Activated CD4-positive, alpha-beta memory T cell treated with anti-CD3 and anti-CD28 coated beads, Interleukin-2, amount 10 ng/mL, durations not matched to agents 7 days and 5 days (primary cell): Measurements from ENCODE around the gene SCARF2. TPM values are rescaled to one million over a fixed set of nuclear protein-coding genes. Genes with fewer than 3 reads are reported as not detected.
"Not testable (repeated sequence)": the region's sequence is repeated elsewhere in the genome, so short reads cannot be mapped to it uniquely, and the experiment has no call there.

Experiments used
- CTCF ChIA-PET: fragments of 350-600 bp; sonication (Branson Sonifier 250); formaldehyde crosslinking; loops from one replicate; lab custom pipeline; 2021; ENCODE audit warnings: antibody characterized with exemption, inconsistent platforms; lab: Charles Lee
- POLR2A ChIA-PET: fragments of 350-600 bp; sonication (Branson Sonifier 250); formaldehyde crosslinking; loops from one replicate; lab custom pipeline; 2021; ENCODE audit warnings: antibody characterized with exemption; lab: Charles Lee
- DNase-seq: peaks from one replicate; pipeline ENCODE4 v3.0.0-alpha.2; 2020
- H3K27ac Mint-ChIP-seq: one replicate; pipeline ENCODE4 v1.8.0; 2021; ENCODE audit warnings: mild to moderate bottlenecking, mixed read lengths
- H3K27me3 Mint-ChIP-seq: one replicate; pipeline ENCODE4 v1.8.0; 2021; ENCODE audit warnings: mixed read lengths
- H3K36me3 Mint-ChIP-seq: one replicate; pipeline ENCODE4 v1.8.0; 2021; ENCODE audit warnings: low read depth, mixed read lengths
- H3K4me1 Mint-ChIP-seq: one replicate; pipeline ENCODE4 v1.8.0; 2021; ENCODE audit warnings: mixed read lengths
- H3K4me3 Mint-ChIP-seq: one replicate; pipeline ENCODE4 v1.8.0; 2021; ENCODE audit warnings: mild to moderate bottlenecking, mixed read lengths
- H3K9me3 Mint-ChIP-seq: one replicate; pipeline ENCODE4 v1.8.0; 2021; ENCODE audit warnings: mixed read lengths
- total RNA-seq, 2 experiments: library from RNA; stranded (reverse); gene quantifications; one replicate each; pipeline ENCODE4 v1.2.3, GENCODE V29; 2021

The SCARF2 gene
- total RNA-seq, 2 experiments from 2014 or later: 1.1 to 1.2 TPM

GRCh38 chr22:20395907-20396287, 41.7 kb downstream of the SCARF2 start:
- ChIA-PET POLR2A (interaction anchor here (0.8 kb wide), 1 partner anchor 68 kb away, joined by 3 read pairs; no protein-coding TSS in a partner anchor), CTCF (interaction anchor here (0.7 to 1.6 kb wide), 2 partner anchors 12 to 22 kb away, joined by 3 to 4 read pairs; no protein-coding TSS in a partner anchor)
- Mint-ChIP-seq H3K27me3 (no peaks in the 10 kb centered on the region), H3K36me3 (no peaks in the 10 kb centered on the region), H3K9me3 (no peaks in the 10 kb centered on the region), H3K4me3 (no peak overlapping the region), H3K4me1 (peaks cover 29% of the 10 kb centered on the region), H3K27ac (no peak overlapping the region)
- no peak for DNase-seq

GRCh38 chr22:20395181-20395906, 42.3 kb downstream of the SCARF2 start:
- Mint-ChIP-seq H3K4me1 (peaks cover 29% of the 10 kb centered on the region), H3K4me3 (peak overlapping the region; percentile 81), H3K9me3 (no peaks in the 10 kb centered on the region), H3K36me3 (no peaks in the 10 kb centered on the region), H3K27ac (no peak overlapping the region), H3K27me3 (no peaks in the 10 kb centered on the region)
- POLR2A ChIA-PET: interaction anchor here (1.2 to 2.8 kb wide), 2 partner anchors 69 to 189 kb away, joined by 3 to 11 read pairs; no protein-coding TSS in a partner anchor
- CTCF ChIA-PET: interaction anchor here (1.1 to 2.3 kb wide), 3 partner anchors 13 to 23 kb away, joined by 3 to 7 read pairs (median 4); no protein-coding TSS in a partner anchor
- DNase-seq: no peak

- DNase-seq: peak; percentile 89
- ChIA-PET POLR2A (interaction anchor here (1.0 to 2.8 kb wide), 9 partner anchors 9 to 187 kb away, joined by 3 to 11 read pairs (median 3); partner anchors contain the start of genes DGCR6L and MED15), CTCF (interaction anchor here (0.5 to 2.3 kb wide), 4 partner anchors 12 to 95 kb away, joined by 3 to 8 read pairs (median 6); no protein-coding TSS in a partner anchor)
- Mint-ChIP-seq H3K4me3 (peak within 1 kb of the TSS; percentile 81), H3K36me3 (no peaks in the 10 kb centered on the region), H3K27me3 (peaks cover 2% of the 10 kb centered on the region), H3K27ac (peak within 1 kb of the TSS; percentile 77), H3K4me1 (peaks cover 29% of the 10 kb centered on the region), H3K9me3 (peaks cover 2% of the 10 kb centered on the region)
Observed at GRCh38 chr22:20393705-20394476, 43.7 kb downstream of the SCARF2 start, which contains the start of gene ZNF74. Gene ZNF74, plus strand, starts transcription at chr22:20394151. Its CDS starts 478 bp downstream, at chr22:20394629.

- DNase-seq: no peak
- Mint-ChIP-seq H3K9me3 (peaks cover 2% of the 10 kb centered on the region), H3K27ac (peak overlapping the region; percentile 77), H3K36me3 (no peaks in the 10 kb centered on the region), H3K4me1 (peaks cover 29% of the 10 kb centered on the region), H3K4me3 (peak overlapping the region; percentile 81), H3K27me3 (peaks cover 3% of the 10 kb centered on the region)
- POLR2A ChIA-PET: interaction anchor here (1.0 to 2.8 kb wide), 8 partner anchors 8 to 157 kb away, joined by 3 to 11 read pairs (median 3); partner anchors contain the start of genes DGCR6L and MED15
- CTCF ChIA-PET: interaction anchor here (1.2 to 2.3 kb wide), 3 partner anchors 11 to 75 kb away, joined by 4 to 8 read pairs (median 7); no protein-coding TSS in a partner anchor
Observed at GRCh38 chr22:20392983-20393704, 44.5 kb downstream of the SCARF2 start.

- not testable (repeated sequence) for H3K27ac Mint-ChIP-seq, H3K27me3 Mint-ChIP-seq, DNase-seq, H3K9me3 Mint-ChIP-seq, H3K36me3 Mint-ChIP-seq
- ChIA-PET CTCF (interaction anchor here (1.1 to 1.3 kb wide), 2 partner anchors 26 to 72 kb away, joined by 3 read pairs; partner anchors contain the start of gene DGCR6L), POLR2A (interaction anchor here (1.2 kb wide), 1 partner anchor 15 kb away, joined by 3 read pairs; no protein-coding TSS in a partner anchor)
- Mint-ChIP-seq H3K4me3 (peak overlapping the region; percentile 81), H3K4me1 (peaks cover 29% of the 10 kb centered on the region)
Observed at GRCh38 chr22:20392365-20392881, 45.2 kb downstream of the SCARF2 start.

GRCh38 chr22:20391222-20391621, 46.4 kb downstream of the SCARF2 start:
- DNase-seq: no peak
- ChIA-PET CTCF (interaction anchor here (1.1 to 1.3 kb wide), 2 partner anchors 27 to 71 kb away, joined by 3 read pairs; partner anchors contain the start of gene DGCR6L), POLR2A (no interaction called here)
- Mint-ChIP-seq H3K27me3 (peaks cover 11% of the 10 kb centered on the region), H3K27ac (no peak overlapping the region), H3K9me3 (peaks cover 2% of the 10 kb centered on the region), H3K36me3 (no peaks in the 10 kb centered on the region), H3K4me1 (peaks cover 24% of the 10 kb centered on the region), H3K4me3 (no peak overlapping the region)

- peaks cover 2% of the 10 kb centered on the region for H3K9me3 Mint-ChIP-seq
- POLR2A ChIA-PET: no interaction called here
- CTCF ChIA-PET: no interaction called here
- no peaks in the 10 kb centered on the region for H3K36me3 Mint-ChIP-seq
- H3K27ac Mint-ChIP-seq: no peak overlapping the region
- H3K4me1 Mint-ChIP-seq: peaks cover 17% of the 10 kb centered on the region
- no peak overlapping the region for H3K4me3 Mint-ChIP-seq
- no peak for DNase-seq
- peaks cover 13% of the 10 kb centered on the region for H3K27me3 Mint-ChIP-seq
Observed at GRCh38 chr22:20390394-20390907, 47.2 kb downstream of the SCARF2 start.

GRCh38 chr22:20389288-20389687, 48.3 kb downstream of the SCARF2 start:
- H3K9me3 Mint-ChIP-seq: peaks cover 2% of the 10 kb centered on the region
- H3K4me3 Mint-ChIP-seq: no peak overlapping the region
- no peak overlapping the region for H3K27ac Mint-ChIP-seq
- H3K36me3 Mint-ChIP-seq: no peaks in the 10 kb centered on the region
- POLR2A ChIA-PET: no interaction called here
- H3K4me1 Mint-ChIP-seq: peaks cover 7% of the 10 kb centered on the region
- DNase-seq: no peak
- peaks cover 16% of the 10 kb centered on the region for H3K27me3 Mint-ChIP-seq
- CTCF ChIA-PET: no interaction called here

- no peak for DNase-seq
- H3K4me3 Mint-ChIP-seq: no peak overlapping the region
- H3K27ac Mint-ChIP-seq: no peak overlapping the region
- H3K4me1 Mint-ChIP-seq: no peaks in the 10 kb centered on the region
- ChIA-PET CTCF (no interaction called here), POLR2A (no interaction called here)
- H3K36me3 Mint-ChIP-seq: no peaks in the 10 kb centered on the region
- H3K27me3 Mint-ChIP-seq: peaks cover 24% of the 10 kb centered on the region
- H3K9me3 Mint-ChIP-seq: peaks cover 2% of the 10 kb centered on the region
Observed at GRCh38 chr22:20388200-20388599, 49.4 kb downstream of the SCARF2 start.

GRCh38 chr22:20386972-20387371, 50.7 kb downstream of the SCARF2 start:
- Mint-ChIP-seq H3K27ac (no peak overlapping the region), H3K27me3 (peaks cover 27% of the 10 kb centered on the region), H3K9me3 (peaks cover 2% of the 10 kb centered on the region), H3K36me3 (no peaks in the 10 kb centered on the region), H3K4me1 (no peaks in the 10 kb centered on the region), H3K4me3 (no peak overlapping the region)
- ChIA-PET CTCF (no interaction called here), POLR2A (no interaction called here)
- no peak for DNase-seq

GRCh38 chr22:20386336-20386735, 51.3 kb downstream of the SCARF2 start:
- CTCF ChIA-PET: no interaction called here
- Mint-ChIP-seq H3K27ac (no peak overlapping the region), H3K9me3 (peaks cover 2% of the 10 kb centered on the region), H3K36me3 (no peaks in the 10 kb centered on the region), H3K4me1 (no peaks in the 10 kb centered on the region), H3K27me3 (peaks cover 30% of the 10 kb centered on the region), H3K4me3 (no peak overlapping the region)
- POLR2A ChIA-PET: no interaction called here
- DNase-seq: no peak

- no peak for DNase-seq
- H3K4me3 Mint-ChIP-seq: no peak overlapping the region
- peaks cover 2% of the 10 kb centered on the region for H3K9me3 Mint-ChIP-seq
- H3K4me1 Mint-ChIP-seq: no peaks in the 10 kb centered on the region
- ChIA-PET CTCF (no interaction called here), POLR2A (interaction anchor here (0.9 kb wide), 1 partner anchor 9 kb away, joined by 3 read pairs; the partner anchor contains the start of gene ZNF74)
- no peak overlapping the region for H3K27ac Mint-ChIP-seq
- peaks cover 36% of the 10 kb centered on the region for H3K27me3 Mint-ChIP-seq
- H3K36me3 Mint-ChIP-seq: no peaks in the 10 kb centered on the region
Observed at GRCh38 chr22:20384865-20385264, 52.8 kb downstream of the SCARF2 start.
